ENCODE measurements around the gene ACKR1. TPM values are rescaled to one million over a fixed set of nuclear protein-coding genes. Genes with fewer than 3 reads are reported as not detected.

Gene ACKR1
- total and polyA plus RNA-seq, 2 of the 13 experiments (the other 11 are each of a cell fraction or from before 2014, with no cell fraction given): not detected

DNA sequence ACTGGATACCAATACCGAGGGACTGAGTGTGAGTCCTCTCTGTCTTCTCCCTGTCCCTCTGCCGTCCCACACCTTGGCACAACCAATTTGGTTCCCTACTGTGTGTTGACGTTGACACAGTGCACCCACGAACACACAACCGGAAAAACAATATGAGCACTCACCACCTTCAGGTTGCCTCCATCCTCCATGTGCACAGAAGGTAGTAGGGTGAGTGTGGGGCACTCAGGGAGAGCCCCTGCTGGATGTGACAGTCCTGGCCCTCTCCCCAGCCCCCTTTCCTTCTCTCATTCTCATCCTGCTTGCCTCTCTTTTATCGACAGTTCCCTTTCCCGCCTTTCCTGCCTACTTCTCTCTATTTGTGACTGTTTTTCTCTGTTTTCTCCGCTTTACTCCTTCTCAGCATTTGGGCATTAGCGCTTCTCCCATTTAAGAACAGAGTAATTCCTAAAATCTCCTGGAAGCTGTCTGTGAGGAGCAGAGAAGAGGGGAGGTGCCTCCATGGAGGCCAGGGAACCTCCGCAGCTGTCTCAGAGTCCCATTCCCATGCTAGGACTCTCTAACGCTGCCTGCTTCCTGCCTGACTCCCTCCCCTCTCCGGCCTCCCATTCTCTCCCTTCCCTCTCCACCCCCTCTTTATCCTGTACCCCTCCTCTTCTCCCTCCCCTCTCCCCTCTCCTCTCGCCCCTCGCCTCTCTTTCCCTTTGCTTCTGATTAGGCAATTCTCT, 16.9 kb upstream of the ACKR1 start (continued):
- TF ChIP-seq UBTF (CRISPR knock-in tag; IDR thresholded peaks at IDR 0.05) (no peak), HNRNPH1 (optimal IDR thresholded peaks at IDR 0.05; ENCODE audit: low read depth, low read length) (no peak), SP4 (CRISPR knock-in tag; IDR thresholded peaks at IDR 0.05) (no peak), FOXM1 (CRISPR knock-in tag; IDR thresholded peaks at IDR 0.05) (no peak), ZBTB40 (IDR thresholded peaks at IDR 0.05) (no peak), ZBTB40 (CRISPR knock-in tag; IDR thresholded peaks at IDR 0.05) (no peak)

Data from HepG2 (cell line).